Endothelial cell of umbilical vein (primary cell): Measurements from ENCODE around the gene GRIN3B. TPM values are rescaled to one million over a fixed set of nuclear protein-coding genes. Genes with fewer than 3 reads are reported as not detected.

Experiments
- BruUV-seq: library from RNA; stranded (reverse); fragments of 400-500 nt; replicated peaks from 2 replicates; lab custom pipeline; 2021; lab: Mats Ljungman, UMichigan
- CTCF ChIA-PET: fragments of 300-600, 350-600 bp; sonication (Branson Sonifier 250); formaldehyde crosslinking; loops from one replicate; lab custom pipeline; 2021; ENCODE audit warnings: antibody characterized with exemption, inconsistent platforms; lab: Charles Lee
- POLR2A ChIA-PET: fragments of 300-600, 350-600 bp; sonication (Branson Sonifier 250); formaldehyde crosslinking; loops from one replicate; lab custom pipeline; 2021; ENCODE audit warnings: antibody characterized with exemption, inconsistent platforms; lab: Charles Lee
- DNase-seq: peaks from one replicate; pipeline ENCODE4 v3.0.0-alpha.2; 2011; ENCODE audit warnings: low read depth, low spot score
- FAIRE-seq: peaks from 2 replicates; lab custom pipeline; 2011; peaks lifted over from hg19 to GRCh38; lab: Jason Lieb, UNC
- H2AFZ ChIP-seq: 2 replicates; pipeline ENCODE4 v1.6.0; 2012; ENCODE audit warnings: low read depth, low read length, control low read depth, inconsistent platforms
- H3K27ac ChIP-seq: 2 replicates; pipeline ENCODE4 v1.5.1; 2011; ENCODE audit warnings: low read depth, mild to moderate bottlenecking, control low read depth, low read length, moderate library complexity; ENCODE audit not compliant: insufficient read depth
- H3K27me3 ChIP-seq, 2 experiments: 2 replicates each; pipeline versions ENCODE4 v1.6.0 to v1.6.1; 2011; ENCODE audit warnings: low read length in 2 of 2, mixed read lengths in 1 of 2; ENCODE audit not compliant: control insufficient read depth in 2 of 2, insufficient read depth in 2 of 2
- H3K36me3 ChIP-seq, 2 experiments: 2 replicates in 1 of 2; 3 replicates in 1 of 2; pipeline ENCODE4 v1.5.1; 2011; ENCODE audit warnings: low read length in 2 of 2, mild to moderate bottlenecking in 1 of 2, moderate library complexity in 1 of 2; ENCODE audit not compliant: control insufficient read depth in 2 of 2, insufficient read depth in 2 of 2; ENCODE audit errors: extremely low read depth in 1 of 2
- H3K4me1 ChIP-seq: 3 replicates; pipeline ENCODE4 v1.5.1; 2011; ENCODE audit warnings: mild to moderate bottlenecking, low read length; ENCODE audit not compliant: control insufficient read depth, insufficient read depth; ENCODE audit errors: extremely low read depth
- H3K4me2 ChIP-seq: 2 replicates; pipeline ENCODE4 v1.6.1; 2011; ENCODE audit warnings: low read length, control low read depth, mixed read lengths; ENCODE audit not compliant: insufficient read depth
- H3K4me3 ChIP-seq, 3 experiments: fragments of 200-600 bp in 1 of 3; sonication (generic), shearing (Covaris generic) in 1 of 3; replicated peaks in 1 of 3; 2 replicates each; pipeline ENCODE4 v1.5.1; 2011 to 2016; ENCODE audit warnings: control low read depth in 3 of 3, low read length in 3 of 3, mild to moderate bottlenecking in 2 of 3, inconsistent platforms in 1 of 3, low read depth in 1 of 3, moderate library complexity in 1 of 3; ENCODE audit not compliant: insufficient read depth in 1 of 3
- H3K79me2 ChIP-seq: 2 replicates; pipeline ENCODE4 v1.6.0; 2012; ENCODE audit warnings: low read length, inconsistent platforms; ENCODE audit not compliant: control insufficient read depth, insufficient read depth
- H3K9ac ChIP-seq: replicated peaks from 2 replicates; pipeline ENCODE3; 2011; ENCODE audit warnings: low read length, control low read depth; ENCODE audit not compliant: insufficient read depth; ENCODE audit errors: extremely low read depth
- H3K9me1 ChIP-seq: replicated peaks from 3 replicates; pipeline ENCODE4 v1.6.0; 2011; ENCODE audit warnings: mild to moderate bottlenecking, low read length; ENCODE audit not compliant: control insufficient read depth, insufficient read depth; ENCODE audit errors: extremely low read depth
- H3K9me3 ChIP-seq: replicated peaks from 2 replicates; pipeline ENCODE4 v1.5.1; 2012; ENCODE audit warnings: low read length, inconsistent platforms; ENCODE audit not compliant: control insufficient read depth, insufficient read depth
- H4K20me1 ChIP-seq: replicated peaks from 2 replicates; pipeline ENCODE3; 2011; ENCODE audit warnings: mild to moderate bottlenecking, low read length; ENCODE audit not compliant: control insufficient read depth, insufficient read depth; ENCODE audit errors: extremely low read depth
- EZH2 ChIP-seq: IDR thresholded peaks from 2 replicates; pipeline ENCODE4 v1.6.1; 2012; ENCODE audit warnings: borderline replicate concordance, low read depth, mild to moderate bottlenecking, moderate library complexity, low read length, inconsistent platforms; ENCODE audit not compliant: severe bottlenecking
- FOS ChIP-seq: IDR thresholded peaks from 2 replicates; pipeline ENCODE4 v1.6.1; 2011; ENCODE audit warnings: mild to moderate bottlenecking, low read length, moderate library complexity, borderline replicate concordance; ENCODE audit not compliant: insufficient read depth
- GATA2 ChIP-seq: IDR thresholded peaks from 2 replicates; pipeline ENCODE4 v1.7.0; 2011; ENCODE audit warnings: low read depth, mild to moderate bottlenecking, moderate library complexity, mixed read lengths, low read length; ENCODE audit not compliant: insufficient read length, insufficient read depth
- JUN ChIP-seq: IDR thresholded peaks from 2 replicates; pipeline ENCODE4 v1.6.1; 2011; ENCODE audit warnings: borderline replicate concordance, low read depth; ENCODE audit not compliant: insufficient read length, insufficient read depth
- MYC ChIP-seq: IDR thresholded peaks from one replicate; pipeline ENCODE4 v1.6.1; 2011; ENCODE audit warnings: mild to moderate bottlenecking, low read depth, low read length
- POLR2A ChIP-seq: IDR thresholded peaks from 2 replicates; pipeline ENCODE4 v1.6.1; 2012; ENCODE audit warnings: low read depth, mild to moderate bottlenecking, control low read depth, low read length
- POLR2AphosphoS5 ChIP-seq: IDR thresholded peaks from 2 replicates; pipeline ENCODE4 v1.6.1; 2012; ENCODE audit warnings: low read depth, mild to moderate bottlenecking, control low read depth, low read length, moderate library complexity; ENCODE audit not compliant: insufficient read depth
- dilution Hi-C: fragments of 300-500 bp; cut with MboI; formaldehyde crosslinking; loops from one replicate; pipeline ENCODE4 v1.15.0; 2019; ENCODE audit warnings: low sequenced_read_pairs; ENCODE audit not compliant: extremely low pct_ligation_motif_present
- intact Hi-C: fragments of 100-400 bp; cut with micrococcal nuclease; formaldehyde crosslinking; loops from one replicate; pipeline ENCODE4 v1.10.0; 2022
- polyA plus RNA-seq, 4 experiments: library from polyadenylated mRNA; depleted of rRNA in 3 of 4; stranded (reverse) in 3 of 4; unstranded in 1 of 4; fragments of >200 nt; gene quantifications; 2 replicates each; pipeline versions ENCODE4 v1.2.1 to v1.2.3, GENCODE V29; 2011 to 2012; ENCODE audit warnings: missing spikeins in 1 of 4
- total RNA-seq: library from RNA; stranded (reverse); gene quantifications from 2 replicates; pipeline ENCODE4 v1.2.3, GENCODE V29; 2021
- TF ChIP-seq, protein P1 (sequence below): IDR thresholded peaks from 2 replicates; pipeline ENCODE4 v1.6.1; 2011; ENCODE audit not compliant: insufficient read depth, insufficient read length
- TF ChIP-seq, protein P2 (sequence below), 2 donors: IDR thresholded peaks; 1 replicate in 1 of 2; 2 replicates in 1 of 2; pipeline ENCODE4 v1.5.1; 2011; ENCODE audit warnings: low read length in 2 of 2, mild to moderate bottlenecking in 2 of 2, moderate library complexity in 2 of 2, control low read depth in 1 of 2, inconsistent platforms in 1 of 2, low read depth in 1 of 2; ENCODE audit not compliant: insufficient read depth in 1 of 2; ENCODE audit errors: extremely low read depth in 1 of 2

GRIN3B gene
- total and polyA plus RNA-seq, 2 donors (not counting 3 experiments of a cell fraction or from before 2014, with no cell fraction given): 0.43 to 0.82 TPM

DNA sequence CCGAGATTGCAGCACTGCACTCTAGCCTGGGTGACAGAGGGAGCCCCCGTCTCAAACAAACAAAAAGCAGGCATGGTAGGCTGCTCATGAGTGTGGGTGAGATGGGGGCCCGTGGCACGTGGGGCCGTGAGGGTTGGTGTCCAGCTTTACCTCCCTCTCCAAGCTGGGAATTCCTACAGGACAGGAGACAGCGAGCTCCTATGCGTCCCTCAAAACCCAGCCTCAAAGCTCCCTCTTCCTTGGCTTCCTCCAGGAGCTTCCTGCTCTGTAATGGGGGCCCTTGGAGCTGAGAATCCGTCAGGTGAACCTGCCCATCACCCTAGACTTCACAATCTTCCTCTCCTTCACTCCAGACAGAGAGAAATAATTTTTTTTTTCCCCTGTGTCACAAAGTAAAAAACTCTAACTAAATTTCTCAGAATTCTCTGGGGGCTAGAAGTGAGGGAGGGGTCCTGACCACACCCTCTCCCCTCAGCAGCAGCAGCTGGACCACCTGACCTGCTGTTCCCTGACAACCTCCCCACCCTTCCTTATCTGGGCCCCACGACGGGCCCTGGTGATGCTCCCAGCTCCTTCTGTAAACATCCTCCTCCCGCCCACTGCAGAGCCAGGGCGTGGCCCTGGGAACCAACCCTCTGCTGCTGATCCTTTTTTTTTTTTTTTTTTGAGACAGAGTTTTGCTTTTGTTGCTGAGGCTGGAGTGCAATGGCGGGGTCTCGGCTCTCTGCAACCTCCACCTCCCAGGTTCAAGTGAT, 38.2 kb upstream of the GRIN3B start:
- no peak overlapping the region for H3K4me2 ChIP-seq
- no peak overlapping the region for H3K4me3 ChIP-seq
- peaks cover 2 to 5% of the 10 kb centered on the region in 2 experiments for H3K36me3 ChIP-seq
- CTCF ChIA-PET: interaction anchor here (0.6 to 1.4 kb wide), 3 partner anchors 13 to 183 kb away, joined by 3 read pairs; no protein-coding TSS in a partner anchor
- H3K9me3 ChIP-seq: no peaks in the 10 kb centered on the region
- dilution Hi-C loops: no loop called here
- H3K9ac ChIP-seq: no peak overlapping the region
- H3K27me3 ChIP-seq: no peaks in the 10 kb centered on the region
- intact Hi-C loops: no loop called here
- FAIRE-seq (no peak), DNase-seq (no peak)
- no TSS peak for BruUV-seq
- H4K20me1 ChIP-seq: no peaks in the 10 kb centered on the region
- POLR2A ChIA-PET: no interaction called here
- H3K4me1 ChIP-seq: no peaks in the 10 kb centered on the region
- no peaks in the 10 kb centered on the region for H3K79me2 ChIP-seq
- H2AFZ ChIP-seq: no peak overlapping the region
- no peak overlapping the region for H3K27ac ChIP-seq
- TF ChIP-seq, protein P1, sequence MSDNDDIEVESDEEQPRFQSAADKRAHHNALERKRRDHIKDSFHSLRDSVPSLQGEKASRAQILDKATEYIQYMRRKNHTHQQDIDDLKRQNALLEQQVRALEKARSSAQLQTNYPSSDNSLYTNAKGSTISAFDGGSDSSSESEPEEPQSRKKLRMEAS: no peak
- TF ChIP-seq FOS (no peak), POLR2AphosphoS5 (no peak), POLR2A (no peak), EZH2 (no peak), MYC (no peak), JUN (no peak), GATA2 (no peak)
- TF ChIP-seq, protein P2, sequence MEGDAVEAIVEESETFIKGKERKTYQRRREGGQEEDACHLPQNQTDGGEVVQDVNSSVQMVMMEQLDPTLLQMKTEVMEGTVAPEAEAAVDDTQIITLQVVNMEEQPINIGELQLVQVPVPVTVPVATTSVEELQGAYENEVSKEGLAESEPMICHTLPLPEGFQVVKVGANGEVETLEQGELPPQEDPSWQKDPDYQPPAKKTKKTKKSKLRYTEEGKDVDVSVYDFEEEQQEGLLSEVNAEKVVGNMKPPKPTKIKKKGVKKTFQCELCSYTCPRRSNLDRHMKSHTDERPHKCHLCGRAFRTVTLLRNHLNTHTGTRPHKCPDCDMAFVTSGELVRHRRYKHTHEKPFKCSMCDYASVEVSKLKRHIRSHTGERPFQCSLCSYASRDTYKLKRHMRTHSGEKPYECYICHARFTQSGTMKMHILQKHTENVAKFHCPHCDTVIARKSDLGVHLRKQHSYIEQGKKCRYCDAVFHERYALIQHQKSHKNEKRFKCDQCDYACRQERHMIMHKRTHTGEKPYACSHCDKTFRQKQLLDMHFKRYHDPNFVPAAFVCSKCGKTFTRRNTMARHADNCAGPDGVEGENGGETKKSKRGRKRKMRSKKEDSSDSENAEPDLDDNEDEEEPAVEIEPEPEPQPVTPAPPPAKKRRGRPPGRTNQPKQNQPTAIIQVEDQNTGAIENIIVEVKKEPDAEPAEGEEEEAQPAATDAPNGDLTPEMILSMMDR (IDR thresholded peaks at IDR 0.05; ENCODE audit: extremely low read depth in 1 of 2, insufficient read depth in 1 of 2, low read depth in 1 of 2, low read length in 2 of 2): no peak
- no peaks in the 10 kb centered on the region for H3K9me1 ChIP-seq
